Lung (tissue), 12 donors: ENCODE results near the gene THSD7A. TPM values are rescaled to one million over a fixed set of nuclear protein-coding genes. Genes with fewer than 3 reads are reported as not detected.

ENCODE experiments used
- ATAC-seq: fragments of 200-7000 bp; cut with Tn5 transposase; one replicate; pipeline ENCODE4 v1.9.1; 2020; ENCODE audit warnings: moderate number of reproducible peaks; ENCODE audit not compliant: insufficient read depth, low FRiP score
- DNase-seq, 3 donors: peaks; one replicate each; pipeline ENCODE4 v3.0.0-alpha.2; 2013 to 2017
- H3K27ac ChIP-seq, 2 donors: one replicate each; pipeline ENCODE4 v1.5.1; 2013; ENCODE audit warnings: mild to moderate bottlenecking in 2 of 2, moderate library complexity in 2 of 2, control low read depth in 1 of 2, inconsistent platforms in 1 of 2, low read depth in 1 of 2, low read length in 1 of 2
- H3K27me3 ChIP-seq, 3 donors: one replicate each; pipeline ENCODE4 v1.5.1; 2013; ENCODE audit warnings: low read length in 2 of 3; ENCODE audit not compliant: control insufficient read depth in 3 of 3, insufficient read depth in 3 of 3
- H3K36me3 ChIP-seq, 4 donors: one replicate each; pipeline ENCODE4 v1.5.1; 2013; ENCODE audit warnings: low read length in 4 of 4, mild to moderate bottlenecking in 1 of 4, moderate library complexity in 1 of 4; ENCODE audit not compliant: control insufficient read depth in 4 of 4, insufficient read depth in 4 of 4
- H3K4me1 ChIP-seq, 5 donors: one replicate each; pipeline ENCODE4 v1.5.1; 2013; ENCODE audit warnings: low read length in 5 of 5, mild to moderate bottlenecking in 2 of 5, moderate library complexity in 1 of 5; ENCODE audit not compliant: control insufficient read depth in 5 of 5, insufficient read depth in 5 of 5
- H3K4me3 ChIP-seq: one replicate; pipeline ENCODE4 v1.5.1; 2013; ENCODE audit warnings: mild to moderate bottlenecking, control low read depth, moderate library complexity
- H3K9ac ChIP-seq, 2 donors: one replicate each; pipeline ENCODE4 v1.5.1; 2013; ENCODE audit warnings: low read length in 2 of 2, control low read depth in 1 of 2; ENCODE audit not compliant: insufficient read depth in 1 of 2
- H3K9me3 ChIP-seq, 4 donors: one replicate each; pipeline ENCODE4 v1.5.1; 2013; ENCODE audit warnings: low read length in 3 of 4, mild to moderate bottlenecking in 1 of 4, moderate library complexity in 1 of 4; ENCODE audit not compliant: control insufficient read depth in 4 of 4, insufficient read depth in 3 of 4
- WGBS, 2 donors: extraction: QIAGEN DNeasy Blood & Tissue Kit; methylation state at CpG; one replicate each; pipeline ENCODE4 v1.1.7; 2013; 5-methylcytosine and 5-hydroxymethylcytosine counted together
- polyA plus RNA-seq, 2 donors: library from polyadenylated mRNA; stranded (reverse); fragments of 200-250 nt; gene quantifications; one replicate each; pipeline ENCODE4 v1.2.1, GENCODE V29; 2013
- total RNA-seq, 2 donors: library from RNA; depleted of rRNA in 1 of 2; stranded (reverse); fragments of >200 nt in 1 of 2; gene quantifications; one replicate each; pipeline ENCODE4 v1.2.1, GENCODE V29; 2014 to 2021
- TF ChIP-seq, protein P1 (sequence below): IDR thresholded peaks from 2 replicates; pipeline ENCODE4 v1.5.1; 2012; ENCODE audit warnings: mild to moderate bottlenecking; ENCODE audit errors: control extremely low read depth, extremely low read depth
- donor health status: control.
- donor health status: control.
- donor health status: Bipolar disorder and iron deficiency.
- donor health status: healthy.
- donor health status: DM: yes; HTN: yes; CAD: no.

Gene THSD7A
- total and polyA plus RNA-seq, 4 donors: 0.53 to 12.1 (median 4.5) TPM

DNA sequence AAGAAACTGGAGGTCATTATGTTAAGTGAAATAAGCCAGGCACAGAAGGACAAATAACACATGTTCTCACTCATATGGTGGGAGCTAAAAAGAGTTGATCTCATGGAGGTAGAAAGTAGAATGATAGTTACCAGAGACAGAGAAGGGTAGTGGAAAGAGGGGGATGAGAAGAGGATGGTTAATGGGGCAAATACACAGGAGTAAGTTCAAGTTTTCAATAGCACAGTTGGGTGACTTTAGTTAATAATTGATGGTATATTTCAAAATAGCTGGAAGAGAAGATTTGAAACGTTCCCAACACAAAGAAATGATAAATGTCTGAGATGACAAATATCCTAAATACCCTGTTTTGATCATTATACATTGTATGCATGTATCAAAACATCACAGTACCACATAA, 261.8 kb downstream of the THSD7A start:
- Histone ChIP-seq H3K27ac (no peak overlapping the region), H3K27me3 (no peaks in the 10 kb centered on the region), H3K4me1 (peaks cover 0 to 10% (median 0%) of the 10 kb centered on the region in 5 donors), H3K9ac (no peak overlapping the region), H3K9me3 (no peaks in the 10 kb centered on the region), H3K36me3 (no peaks in the 10 kb centered on the region), H3K4me3 (no peak overlapping the region)
- TF ChIP-seq, protein P1, sequence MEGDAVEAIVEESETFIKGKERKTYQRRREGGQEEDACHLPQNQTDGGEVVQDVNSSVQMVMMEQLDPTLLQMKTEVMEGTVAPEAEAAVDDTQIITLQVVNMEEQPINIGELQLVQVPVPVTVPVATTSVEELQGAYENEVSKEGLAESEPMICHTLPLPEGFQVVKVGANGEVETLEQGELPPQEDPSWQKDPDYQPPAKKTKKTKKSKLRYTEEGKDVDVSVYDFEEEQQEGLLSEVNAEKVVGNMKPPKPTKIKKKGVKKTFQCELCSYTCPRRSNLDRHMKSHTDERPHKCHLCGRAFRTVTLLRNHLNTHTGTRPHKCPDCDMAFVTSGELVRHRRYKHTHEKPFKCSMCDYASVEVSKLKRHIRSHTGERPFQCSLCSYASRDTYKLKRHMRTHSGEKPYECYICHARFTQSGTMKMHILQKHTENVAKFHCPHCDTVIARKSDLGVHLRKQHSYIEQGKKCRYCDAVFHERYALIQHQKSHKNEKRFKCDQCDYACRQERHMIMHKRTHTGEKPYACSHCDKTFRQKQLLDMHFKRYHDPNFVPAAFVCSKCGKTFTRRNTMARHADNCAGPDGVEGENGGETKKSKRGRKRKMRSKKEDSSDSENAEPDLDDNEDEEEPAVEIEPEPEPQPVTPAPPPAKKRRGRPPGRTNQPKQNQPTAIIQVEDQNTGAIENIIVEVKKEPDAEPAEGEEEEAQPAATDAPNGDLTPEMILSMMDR: no peak
- DNase-seq (no peak), ATAC-seq (no peak)
- 45 to 52% methylated on average over 1 of the region's 1 CpG for WGBS, 2 donors

DNA sequence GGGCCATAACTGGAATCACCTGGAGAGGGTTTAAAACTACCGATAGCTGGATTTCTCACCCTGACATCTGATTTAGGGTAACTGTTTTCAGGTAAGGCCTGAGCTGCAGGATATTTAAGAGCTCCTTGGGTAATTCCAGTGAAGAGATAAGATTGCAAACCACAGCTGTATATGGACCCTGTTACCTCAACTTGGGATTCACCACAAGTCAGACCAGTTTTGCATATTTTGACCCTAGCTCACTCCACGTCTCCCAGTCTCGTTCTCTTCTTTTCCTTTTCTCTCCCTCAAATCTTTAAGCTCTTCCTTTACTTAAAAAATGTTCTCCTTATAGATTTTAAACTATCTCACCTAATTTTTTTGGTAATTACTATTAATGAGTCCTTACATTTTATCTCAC, 264.4 kb downstream of the THSD7A start:
- DNase-seq (no peak), ATAC-seq (no peak)
- H3K9me3 ChIP-seq: no peaks in the 10 kb centered on the region
- no peak overlapping the region for H3K27ac ChIP-seq
- TF ChIP-seq, protein P1: no peak
- no peaks in the 10 kb centered on the region for H3K4me1 ChIP-seq
- no peak overlapping the region for H3K4me3 ChIP-seq
- no peaks in the 10 kb centered on the region for H3K36me3 ChIP-seq
- 95 to 97% methylated on average over 3 of the region's 3 CpGs for WGBS, 2 donors
- H3K9ac ChIP-seq: no peak overlapping the region
- H3K27me3 ChIP-seq: no peaks in the 10 kb centered on the region

DNA sequence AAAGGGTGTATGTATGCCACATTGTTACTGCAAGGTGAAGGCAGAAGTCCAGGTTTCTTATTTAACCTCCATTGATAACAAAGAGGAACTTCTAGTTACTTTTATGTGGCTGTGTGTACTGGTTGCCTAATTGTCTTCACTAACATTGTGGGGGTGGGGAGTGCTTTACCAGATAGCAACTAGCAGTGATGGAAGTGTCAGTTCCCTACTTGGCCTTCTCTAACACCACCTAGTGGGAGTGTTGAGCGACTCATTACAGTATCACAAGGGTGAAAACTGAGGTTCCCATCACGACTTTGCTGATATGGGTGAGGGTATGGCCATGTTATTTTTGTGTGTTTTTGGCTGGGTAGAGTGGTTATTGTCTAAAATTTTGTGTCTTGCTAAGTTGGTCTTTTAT, 274.4 kb downstream of the THSD7A start:
- no peaks in the 10 kb centered on the region for H3K27me3 ChIP-seq
- TF ChIP-seq, protein P1: no peak
- peaks cover 0 to 1% (median 0%) of the 10 kb centered on the region in 5 donors for H3K4me1 ChIP-seq
- DNase-seq: no peak
- no peak overlapping the region for H3K9ac ChIP-seq
- 59 to 60% methylated on average over 2 of the region's 2 CpGs for WGBS, 2 donors
- no peaks in the 10 kb centered on the region for H3K9me3 ChIP-seq
- no peak overlapping the region for H3K4me3 ChIP-seq
- ATAC-seq: no peak
- H3K27ac ChIP-seq: no peak overlapping the region
- peaks cover 0 to 4% (median 0%) of the 10 kb centered on the region in 4 donors for H3K36me3 ChIP-seq

DNA sequence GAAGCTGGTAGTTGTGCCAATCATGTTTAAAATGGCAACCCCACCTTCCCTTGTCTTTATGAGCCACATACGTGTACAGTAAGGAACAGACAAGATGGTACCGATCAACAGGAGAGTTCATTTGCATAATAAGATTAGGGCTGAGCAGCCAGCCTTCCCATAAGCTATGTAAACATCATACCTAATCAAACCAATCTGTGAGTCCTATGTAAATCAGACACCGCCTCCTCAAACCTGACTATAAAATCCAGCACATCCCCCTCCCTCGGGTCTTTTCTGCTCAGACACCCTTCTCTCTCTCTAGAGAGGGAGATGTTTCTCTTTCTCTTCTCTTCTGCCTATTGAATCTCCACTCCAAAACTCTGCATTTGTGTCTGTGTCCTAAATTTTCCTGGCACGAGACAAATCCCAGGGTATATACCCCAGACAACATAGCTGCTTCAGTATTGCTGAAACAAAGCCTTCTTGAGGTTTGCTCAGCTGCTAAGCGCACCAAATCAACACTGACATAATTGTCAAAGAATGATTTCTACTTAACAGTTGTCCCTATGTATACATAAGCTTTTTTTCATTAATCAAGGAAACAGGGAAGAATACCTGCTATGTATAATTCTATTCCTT, 279.2 kb downstream of the THSD7A start:
- no peak overlapping the region for H3K27ac ChIP-seq
- no peak overlapping the region for H3K9ac ChIP-seq
- TF ChIP-seq, protein P1: no peak
- 80 to 90% methylated on average over 6 of the region's 6 CpGs for WGBS, 2 donors
- no peaks in the 10 kb centered on the region for H3K27me3 ChIP-seq
- no peaks in the 10 kb centered on the region for H3K9me3 ChIP-seq
- ATAC-seq: no peak
- no peak overlapping the region for H3K4me3 ChIP-seq
- no peak for DNase-seq
- H3K4me1 ChIP-seq: peaks cover 0 to 1% (median 0%) of the 10 kb centered on the region in 5 donors
- H3K36me3 ChIP-seq: peaks cover 0 to 4% (median 0%) of the 10 kb centered on the region in 4 donors
